Neural progenitor cell (in vitro differentiated cells): Measurements from ENCODE around the gene PHC3. TPM values are rescaled to one million over a fixed set of nuclear protein-coding genes. Genes with fewer than 3 reads are reported as not detected.

Source experiments
- DNase-seq: peaks from one replicate; pipeline ENCODE4 v3.0.0-alpha.2; 2016; ENCODE audit warnings: low spot score
- H2AFZ ChIP-seq: fragments of 200-600 bp; sonication (generic); replicated peaks from 2 replicates; pipeline ENCODE4 v1.6.1; 2016; ENCODE audit warnings: antibody characterized with exemption
- H3F3A ChIP-seq: fragments of 200-600 bp; sonication (generic); 2 replicates; pipeline ENCODE4 v1.6.1; 2016; ENCODE audit warnings: antibody characterized with exemption, low read depth
- H3K27ac ChIP-seq: fragments of 200-600 bp; sonication (generic); 2 replicates; pipeline ENCODE4 v1.5.1; 2016; ENCODE audit warnings: mild to moderate bottlenecking
- H3K27me3 ChIP-seq: fragments of 200-600 bp; sonication (generic); 2 replicates; pipeline ENCODE4 v1.6.1; 2016; ENCODE audit warnings: mild to moderate bottlenecking, moderate library complexity
- H3K36me3 ChIP-seq: fragments of 200-600 bp; sonication (generic); 2 replicates; pipeline ENCODE4 v1.5.1; 2016
- H3K4me1 ChIP-seq: fragments of 200-600 bp; sonication (generic); 2 replicates; pipeline ENCODE4 v1.6.1; 2016; ENCODE audit warnings: mixed run types
- H3K4me2 ChIP-seq: fragments of 200-600 bp; sonication (generic); 2 replicates; pipeline ENCODE4 v1.6.1; 2016
- H3K4me3 ChIP-seq: fragments of 200-600 bp; sonication (generic); 2 replicates; pipeline ENCODE4 v1.5.1; 2016
- H3K79me2 ChIP-seq: fragments of 200-600 bp; sonication (generic); 2 replicates; pipeline ENCODE4 v1.6.1; 2016; ENCODE audit warnings: low read depth
- H3K9ac ChIP-seq: fragments of 200-600 bp; sonication (generic); 2 replicates; pipeline ENCODE4 v1.6.1; 2016
- H3K9me3 ChIP-seq: fragments of 200-600 bp; sonication (generic); 2 replicates; pipeline ENCODE4 v1.5.1; 2016; ENCODE audit warnings: low read depth
- H4K20me1 ChIP-seq: fragments of 200-600 bp; sonication (generic); 2 replicates; pipeline ENCODE4 v1.6.1; 2016; ENCODE audit warnings: low read depth
- H3K27ac Mint-ChIP-seq: 3 replicates; pipeline ENCODE4 v1.8.0; 2021; ENCODE audit warnings: mixed read lengths
- H3K27me3 Mint-ChIP-seq: 2 replicates; pipeline ENCODE4 v1.8.0; 2022; ENCODE audit warnings: low read depth, mild to moderate bottlenecking, inconsistent platforms, moderate library complexity, mixed read lengths; ENCODE audit not compliant: insufficient read depth
- H3K36me3 Mint-ChIP-seq: 3 replicates; pipeline ENCODE4 v1.8.0; 2021; ENCODE audit warnings: mixed read lengths
- H3K4me1 Mint-ChIP-seq: 3 replicates; pipeline ENCODE4 v1.8.0; 2021; ENCODE audit warnings: mixed read lengths
- H3K4me3 Mint-ChIP-seq: 3 replicates; pipeline ENCODE4 v1.8.0; 2021; ENCODE audit warnings: mild to moderate bottlenecking, moderate library complexity, mixed read lengths
- H3K9me3 Mint-ChIP-seq: 3 replicates; pipeline ENCODE4 v1.8.0; 2020; ENCODE audit warnings: mixed read lengths
- EZH2 ChIP-seq: fragments of 200-600 bp; sonication (generic); IDR thresholded peaks from 2 replicates; pipeline ENCODE4 v1.6.1; 2017; ENCODE audit warnings: antibody characterized with exemption, mild to moderate bottlenecking, moderate library complexity
- EZH2phosphoT487 ChIP-seq: fragments of 200-600 bp; sonication (generic); IDR thresholded peaks from 2 replicates; pipeline ENCODE4 v1.6.1; 2017; ENCODE audit warnings: antibody characterized with exemption
- total RNA-seq: library from RNA; depleted of rRNA; stranded (reverse); fragments of >200 nt; gene quantifications from 2 replicates; pipeline ENCODE4 v1.2.3, GENCODE V29; 2015; ENCODE audit warnings: low replicate concordance
- TF ChIP-seq, protein P1 (sequence below): fragments of 200-600 bp; sonication (generic); IDR thresholded peaks from 2 replicates; pipeline ENCODE4 v1.5.1; 2017; ENCODE audit warnings: antibody characterized with exemption, mild to moderate bottlenecking

PHC3 gene
- total RNA-seq, 1 donor from 2014 or later: 27.3 TPM

GRCh38 chr3:170059447-170059846, 122.1 kb downstream of the PHC3 start:
- Histone ChIP-seq H3K79me2 (no peaks in the 10 kb centered on the region), H3K27me3 (no peaks in the 10 kb centered on the region), H3K9me3 (no peaks in the 10 kb centered on the region), H3K27ac (no peak overlapping the region), H3K4me2 (no peak overlapping the region), H4K20me1 (no peaks in the 10 kb centered on the region), H2AFZ (no peak overlapping the region), H3K36me3 (no peaks in the 10 kb centered on the region), H3K4me1 (peaks cover 5% of the 10 kb centered on the region), H3F3A (no peaks in the 10 kb centered on the region), H3K4me3 (no peak overlapping the region), H3K9ac (no peak overlapping the region)
- no peaks in the 10 kb centered on the region for H3K36me3 Mint-ChIP-seq
- no peak overlapping the region for H3K4me3 Mint-ChIP-seq
- TF ChIP-seq, protein P1, sequence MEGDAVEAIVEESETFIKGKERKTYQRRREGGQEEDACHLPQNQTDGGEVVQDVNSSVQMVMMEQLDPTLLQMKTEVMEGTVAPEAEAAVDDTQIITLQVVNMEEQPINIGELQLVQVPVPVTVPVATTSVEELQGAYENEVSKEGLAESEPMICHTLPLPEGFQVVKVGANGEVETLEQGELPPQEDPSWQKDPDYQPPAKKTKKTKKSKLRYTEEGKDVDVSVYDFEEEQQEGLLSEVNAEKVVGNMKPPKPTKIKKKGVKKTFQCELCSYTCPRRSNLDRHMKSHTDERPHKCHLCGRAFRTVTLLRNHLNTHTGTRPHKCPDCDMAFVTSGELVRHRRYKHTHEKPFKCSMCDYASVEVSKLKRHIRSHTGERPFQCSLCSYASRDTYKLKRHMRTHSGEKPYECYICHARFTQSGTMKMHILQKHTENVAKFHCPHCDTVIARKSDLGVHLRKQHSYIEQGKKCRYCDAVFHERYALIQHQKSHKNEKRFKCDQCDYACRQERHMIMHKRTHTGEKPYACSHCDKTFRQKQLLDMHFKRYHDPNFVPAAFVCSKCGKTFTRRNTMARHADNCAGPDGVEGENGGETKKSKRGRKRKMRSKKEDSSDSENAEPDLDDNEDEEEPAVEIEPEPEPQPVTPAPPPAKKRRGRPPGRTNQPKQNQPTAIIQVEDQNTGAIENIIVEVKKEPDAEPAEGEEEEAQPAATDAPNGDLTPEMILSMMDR: no peak
- no peak for TF ChIP-seq EZH2phosphoT487
- TF ChIP-seq EZH2: no peak
- peaks cover 2% of the 10 kb centered on the region for H3K27me3 Mint-ChIP-seq
- no peak overlapping the region for H3K27ac Mint-ChIP-seq
- peaks cover 4% of the 10 kb centered on the region for H3K9me3 Mint-ChIP-seq
- no peak for DNase-seq
- H3K4me1 Mint-ChIP-seq: peaks cover 6% of the 10 kb centered on the region

DNA sequence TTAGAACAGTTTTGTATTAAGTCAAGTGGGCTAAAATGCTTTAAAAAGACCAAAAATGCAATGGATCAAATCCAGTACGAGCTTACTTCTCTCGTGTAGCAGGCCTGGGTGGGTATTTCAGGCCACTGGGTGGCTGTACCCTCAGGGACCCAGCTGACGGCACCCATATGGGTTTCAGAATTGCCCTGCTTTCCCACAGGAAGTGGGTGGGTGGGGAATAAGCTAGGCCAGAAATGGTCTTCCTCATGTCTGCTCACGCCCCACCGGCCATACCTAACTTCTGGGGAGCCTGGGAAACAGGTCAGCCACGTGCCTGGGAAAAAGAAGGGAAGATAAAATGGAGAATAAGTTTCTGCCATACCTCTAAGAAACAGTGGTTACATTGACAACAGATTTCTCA, 123.4 kb downstream of the PHC3 start:
- H3K4me2 ChIP-seq: no peak overlapping the region
- no peaks in the 10 kb centered on the region for H3K27me3 Mint-ChIP-seq
- peaks cover 5% of the 10 kb centered on the region for H3K4me1 ChIP-seq
- H3F3A ChIP-seq: no peaks in the 10 kb centered on the region
- no peaks in the 10 kb centered on the region for H3K9me3 Mint-ChIP-seq
- no peak overlapping the region for H3K4me3 ChIP-seq
- H2AFZ ChIP-seq: peak overlapping the region; percentile 53
- H3K9me3 ChIP-seq: no peaks in the 10 kb centered on the region
- no peaks in the 10 kb centered on the region for H3K36me3 ChIP-seq
- H3K27me3 ChIP-seq: no peaks in the 10 kb centered on the region
- H3K9ac ChIP-seq: no peak overlapping the region
- H3K36me3 Mint-ChIP-seq: no peaks in the 10 kb centered on the region
- no peak overlapping the region for H3K27ac Mint-ChIP-seq
- H3K4me1 Mint-ChIP-seq: peaks cover 6% of the 10 kb centered on the region
- H3K4me3 Mint-ChIP-seq: no peak overlapping the region
- no peak for DNase-seq
- H3K79me2 ChIP-seq: no peaks in the 10 kb centered on the region
- H3K27ac ChIP-seq: no peak overlapping the region
- no peaks in the 10 kb centered on the region for H4K20me1 ChIP-seq
- TF ChIP-seq, protein P1: no peak
- no peak for TF ChIP-seq EZH2
- no peak for TF ChIP-seq EZH2phosphoT487

GRCh38 chr3:170057550-170057949, 124.0 kb downstream of the PHC3 start:
- Histone ChIP-seq H3K4me2 (no peak overlapping the region), H3K27me3 (no peaks in the 10 kb centered on the region), H2AFZ (peak overlapping the region; percentile 53), H3K4me1 (peaks cover 5% of the 10 kb centered on the region), H3K9ac (no peak overlapping the region), H3K36me3 (no peaks in the 10 kb centered on the region), H3K4me3 (no peak overlapping the region), H3K79me2 (no peaks in the 10 kb centered on the region), H3K9me3 (no peaks in the 10 kb centered on the region), H3F3A (no peaks in the 10 kb centered on the region), H4K20me1 (no peaks in the 10 kb centered on the region), H3K27ac (no peak overlapping the region)
- no peak for TF ChIP-seq EZH2
- no peak for TF ChIP-seq EZH2phosphoT487
- TF ChIP-seq, protein P1: no peak
- Mint-ChIP-seq H3K36me3 (no peaks in the 10 kb centered on the region), H3K27me3 (no peaks in the 10 kb centered on the region), H3K4me3 (no peak overlapping the region), H3K27ac (no peak overlapping the region), H3K4me1 (peaks cover 6% of the 10 kb centered on the region), H3K9me3 (no peaks in the 10 kb centered on the region)
- no peak for DNase-seq
